H1 (cell line): ENCODE measurements around the gene XK.

Source experiments
- EP300 ChIP-seq, 2 experiments: IDR thresholded peaks; 1 replicate in 1 of 2; 2 replicates in 1 of 2; pipeline ENCODE4 v1.6.1; 2011 to 2012; ENCODE audit warnings: low read depth in 2 of 2, low read length in 2 of 2, mild to moderate bottlenecking in 2 of 2, borderline replicate concordance in 1 of 2, inconsistent platforms in 1 of 2, moderate library complexity in 1 of 2
- TF ChIP-seq, protein P1 (sequence below), 3 experiments: IDR thresholded peaks; 1 replicate in 2 of 3; 2 replicates in 1 of 3; pipeline versions ENCODE4 v1.5.1 to v1.6.1; 2011; ENCODE audit warnings: low read length in 3 of 3, mild to moderate bottlenecking in 3 of 3, inconsistent platforms in 2 of 3, low read depth in 1 of 3, moderate library complexity in 1 of 3; ENCODE audit not compliant: insufficient read depth in 1 of 3; ENCODE audit errors: control extremely low read depth in 1 of 3

DNA sequence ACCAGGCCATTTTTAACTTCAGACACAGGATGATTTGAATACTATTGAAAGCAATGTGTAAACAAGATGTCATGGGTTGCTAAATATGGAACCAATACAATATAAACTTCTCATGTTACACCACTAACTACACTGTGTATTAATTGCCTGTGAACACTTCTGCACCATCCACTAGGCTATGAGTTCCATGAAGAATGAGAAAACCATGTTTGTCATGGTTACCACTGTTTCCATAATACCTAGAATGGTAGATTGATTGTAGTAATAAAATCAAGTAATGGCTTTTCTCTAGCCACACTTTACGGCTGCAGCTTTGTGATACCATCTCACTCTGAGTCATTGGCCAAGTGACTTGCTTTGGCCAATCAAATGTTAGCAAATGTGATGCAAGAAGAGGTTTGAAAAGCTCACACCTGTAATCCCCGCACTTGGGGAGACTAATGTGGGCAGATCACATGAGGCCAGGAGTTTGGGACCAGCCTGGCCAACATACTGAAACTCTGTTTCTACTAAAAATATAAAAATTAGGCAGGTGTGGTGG, 74.4 kb downstream of the XK start:
- TF ChIP-seq, protein P1, sequence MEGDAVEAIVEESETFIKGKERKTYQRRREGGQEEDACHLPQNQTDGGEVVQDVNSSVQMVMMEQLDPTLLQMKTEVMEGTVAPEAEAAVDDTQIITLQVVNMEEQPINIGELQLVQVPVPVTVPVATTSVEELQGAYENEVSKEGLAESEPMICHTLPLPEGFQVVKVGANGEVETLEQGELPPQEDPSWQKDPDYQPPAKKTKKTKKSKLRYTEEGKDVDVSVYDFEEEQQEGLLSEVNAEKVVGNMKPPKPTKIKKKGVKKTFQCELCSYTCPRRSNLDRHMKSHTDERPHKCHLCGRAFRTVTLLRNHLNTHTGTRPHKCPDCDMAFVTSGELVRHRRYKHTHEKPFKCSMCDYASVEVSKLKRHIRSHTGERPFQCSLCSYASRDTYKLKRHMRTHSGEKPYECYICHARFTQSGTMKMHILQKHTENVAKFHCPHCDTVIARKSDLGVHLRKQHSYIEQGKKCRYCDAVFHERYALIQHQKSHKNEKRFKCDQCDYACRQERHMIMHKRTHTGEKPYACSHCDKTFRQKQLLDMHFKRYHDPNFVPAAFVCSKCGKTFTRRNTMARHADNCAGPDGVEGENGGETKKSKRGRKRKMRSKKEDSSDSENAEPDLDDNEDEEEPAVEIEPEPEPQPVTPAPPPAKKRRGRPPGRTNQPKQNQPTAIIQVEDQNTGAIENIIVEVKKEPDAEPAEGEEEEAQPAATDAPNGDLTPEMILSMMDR (IDR thresholded peaks at IDR 0.05; ENCODE audit: control extremely low read depth in 1 of 3, insufficient read depth in 1 of 3, low read depth in 1 of 3, low read length in 3 of 3): no peak
- no peak for TF ChIP-seq EP300 (IDR thresholded peaks at IDR 0.05; ENCODE audit: borderline replicate concordance in 1 of 2, low read depth in 2 of 2, low read length in 2 of 2)
